Natural killer cell treated with Interleukin-12 subunit alpha and Interleukin-12 subunit beta and Interleukin-15 and Interleukin-18, amount 100 ng/mL, for 72 hours (primary cell): ENCODE measurements around the gene ZSWIM5. TPM values are rescaled to one million over a fixed set of nuclear protein-coding genes. Genes with fewer than 3 reads are reported as not detected.

Source experiments
- ATAC-seq, 2 donors: fragments of 150-1000 bp; cut with Tn5 transposase in 1 of 2; sonication (Bioruptor Pico), chemical (Tn5 transposase) in 1 of 2; 2 replicates each; pipeline ENCODE4 v1.10.0; 2021
- DNase-seq: peaks from one replicate; pipeline ENCODE4 v3.0.0; 2022; ENCODE audit warnings: low spot score
- H3K27ac Mint-ChIP-seq, 2 donors: 1 replicate in 1 of 2; 2 replicates in 1 of 2; pipeline ENCODE4 v1.8.0; 2022; ENCODE audit warnings: mixed read lengths in 2 of 2, mild to moderate bottlenecking in 1 of 2, moderate library complexity in 1 of 2
- H3K27me3 Mint-ChIP-seq, 2 donors: 1 replicate in 1 of 2; 2 replicates in 1 of 2; pipeline ENCODE4 v1.8.0; 2022; ENCODE audit warnings: mixed read lengths in 2 of 2
- H3K36me3 Mint-ChIP-seq: one replicate; pipeline ENCODE4 v1.8.0; 2022; ENCODE audit warnings: mixed read lengths
- H3K4me1 Mint-ChIP-seq, 2 donors: 1 replicate in 1 of 2; 2 replicates in 1 of 2; pipeline ENCODE4 v1.8.0; 2022; ENCODE audit warnings: low read depth in 2 of 2, mixed read lengths in 2 of 2, mild to moderate bottlenecking in 1 of 2
- H3K4me3 Mint-ChIP-seq: one replicate; pipeline ENCODE4 v1.8.0; 2022; ENCODE audit warnings: mixed read lengths
- H3K9me3 Mint-ChIP-seq: 2 replicates; pipeline ENCODE4 v1.8.0; 2022; ENCODE audit warnings: mixed read lengths
- total RNA-seq, 2 donors: library from RNA; stranded (reverse); gene quantifications; one replicate each; pipeline ENCODE4 v1.2.3, GENCODE V29; 2022

Gene ZSWIM5
- total RNA-seq, 2 donors from 2014 or later, result 1.0 to 1.4 TPM

GRCh38 chr1:45038240-45038639, 168.2 kb downstream of the ZSWIM5 start:
- Mint-ChIP-seq H3K27ac (no peak overlapping the region), H3K4me3 (no peak overlapping the region), H3K4me1 (no peaks in the 10 kb centered on the region), H3K9me3 (no peaks in the 10 kb centered on the region), H3K36me3 (no peaks in the 10 kb centered on the region), H3K27me3 (no peaks in the 10 kb centered on the region)
- ATAC-seq (no peak), DNase-seq (no peak)

GRCh38 chr1:45037456-45037855, 168.9 kb downstream of the ZSWIM5 start:
- DNase-seq (no peak), ATAC-seq (no peak)
- H3K4me3 Mint-ChIP-seq, result no peak overlapping the region
- no peaks in the 10 kb centered on the region for H3K36me3 Mint-ChIP-seq
- H3K27ac Mint-ChIP-seq, result no peak overlapping the region
- no peaks in the 10 kb centered on the region for H3K27me3 Mint-ChIP-seq
- no peaks in the 10 kb centered on the region for H3K9me3 Mint-ChIP-seq
- H3K4me1 Mint-ChIP-seq, result no peaks in the 10 kb centered on the region

GRCh38 chr1:45035631-45036301, 170.6 kb downstream of the ZSWIM5 start:
- H3K4me1 Mint-ChIP-seq, result no peaks in the 10 kb centered on the region
- no peak overlapping the region for H3K4me3 Mint-ChIP-seq
- no peaks in the 10 kb centered on the region for H3K9me3 Mint-ChIP-seq
- DNase-seq (no peak), ATAC-seq (no peak)
- H3K27me3 Mint-ChIP-seq, result no peaks in the 10 kb centered on the region
- no peak overlapping the region for H3K27ac Mint-ChIP-seq
- no peaks in the 10 kb centered on the region for H3K36me3 Mint-ChIP-seq

- Mint-ChIP-seq H3K9me3 (no peaks in the 10 kb centered on the region), H3K36me3 (no peaks in the 10 kb centered on the region), H3K4me3 (no peak overlapping the region), H3K27ac (no peak overlapping the region), H3K27me3 (no peaks in the 10 kb centered on the region), H3K4me1 (no peaks in the 10 kb centered on the region)
- ATAC-seq (no peak), DNase-seq (no peak)
Observed at GRCh38 chr1:45033356-45033755, 173.0 kb downstream of the ZSWIM5 start.

- Mint-ChIP-seq H3K4me1 (no peaks in the 10 kb centered on the region), H3K27ac (no peak overlapping the region), H3K9me3 (no peaks in the 10 kb centered on the region), H3K36me3 (no peaks in the 10 kb centered on the region), H3K4me3 (no peak overlapping the region), H3K27me3 (no peaks in the 10 kb centered on the region)
- ATAC-seq (no peak), DNase-seq (no peak)
Observed at GRCh38 chr1:45032837-45033236, 173.6 kb downstream of the ZSWIM5 start.

- DNase-seq, result no peak
- Mint-ChIP-seq H3K36me3 (no peaks in the 10 kb centered on the region), H3K27ac (no peak overlapping the region), H3K4me1 (peaks cover 3 to 7% of the 10 kb centered on the region in 2 donors), H3K27me3 (no peaks in the 10 kb centered on the region), H3K9me3 (no peaks in the 10 kb centered on the region), H3K4me3 (no peak overlapping the region)
- no peak for ATAC-seq
Observed at GRCh38 chr1:45026446-45026845, 180.0 kb downstream of the ZSWIM5 start.

GRCh38 chr1:45023663-45024062, 182.7 kb downstream of the ZSWIM5 start:
- H3K4me1 Mint-ChIP-seq, result peaks cover 3 to 7% of the 10 kb centered on the region in 2 donors
- DNase-seq (no peak), ATAC-seq (no peak)
- H3K9me3 Mint-ChIP-seq, result no peaks in the 10 kb centered on the region
- no peaks in the 10 kb centered on the region for H3K36me3 Mint-ChIP-seq
- no peak overlapping the region for H3K4me3 Mint-ChIP-seq
- no peaks in the 10 kb centered on the region for H3K27me3 Mint-ChIP-seq
- no peak overlapping the region for H3K27ac Mint-ChIP-seq

- H3K27ac Mint-ChIP-seq, result no peak overlapping the region
- no peaks in the 10 kb centered on the region for H3K9me3 Mint-ChIP-seq
- H3K27me3 Mint-ChIP-seq, result no peaks in the 10 kb centered on the region
- H3K4me1 Mint-ChIP-seq, result peaks cover 9 to 11% of the 10 kb centered on the region in 2 donors
- no peak overlapping the region for H3K4me3 Mint-ChIP-seq
- DNase-seq, result no peak
- peak; percentile 68 to 73 for ATAC-seq
- no peaks in the 10 kb centered on the region for H3K36me3 Mint-ChIP-seq
Observed at GRCh38 chr1:45018599-45019230, 187.7 kb downstream of the ZSWIM5 start.

- Mint-ChIP-seq H3K36me3 (no peaks in the 10 kb centered on the region), H3K4me3 (no peak overlapping the region), H3K4me1 (peaks cover 15 to 17% of the 10 kb centered on the region in 2 donors), H3K27me3 (no peaks in the 10 kb centered on the region), H3K9me3 (no peaks in the 10 kb centered on the region), H3K27ac (no peak overlapping the region)
- DNase-seq (no peak), ATAC-seq (no peak)
Observed at GRCh38 chr1:45016767-45017166, 189.6 kb downstream of the ZSWIM5 start.

- DNase-seq, result no peak
- H3K27me3 Mint-ChIP-seq, result no peaks in the 10 kb centered on the region
- H3K27ac Mint-ChIP-seq, result no peak overlapping the region
- H3K4me1 Mint-ChIP-seq, result peaks cover 20 to 23% of the 10 kb centered on the region in 2 donors
- H3K36me3 Mint-ChIP-seq, result no peaks in the 10 kb centered on the region
- ATAC-seq, result no peak
- H3K4me3 Mint-ChIP-seq, result no peak overlapping the region
- no peaks in the 10 kb centered on the region for H3K9me3 Mint-ChIP-seq
Observed at GRCh38 chr1:45016090-45016697, 190.2 kb downstream of the ZSWIM5 start.

- DNase-seq (no peak), ATAC-seq (no peak)
- Mint-ChIP-seq H3K9me3 (no peaks in the 10 kb centered on the region), H3K27ac (no peak overlapping the region), H3K36me3 (no peaks in the 10 kb centered on the region), H3K27me3 (no peaks in the 10 kb centered on the region), H3K4me3 (no peak overlapping the region), H3K4me1 (peaks cover 22 to 24% of the 10 kb centered on the region in 2 donors)
Observed at GRCh38 chr1:45015683-45016082, 190.7 kb downstream of the ZSWIM5 start.

GRCh38 chr1:45014321-45015028, 191.9 kb downstream of the ZSWIM5 start:
- peak overlapping the region; percentile 13 to 20 for H3K27ac Mint-ChIP-seq
- H3K27me3 Mint-ChIP-seq, result no peaks in the 10 kb centered on the region
- H3K9me3 Mint-ChIP-seq, result no peaks in the 10 kb centered on the region
- H3K4me3 Mint-ChIP-seq, result peak overlapping the region; percentile 87
- no peaks in the 10 kb centered on the region for H3K36me3 Mint-ChIP-seq
- peak in 1 of 2 donors; percentile 15 for ATAC-seq
- H3K4me1 Mint-ChIP-seq, result peaks cover 32 to 34% of the 10 kb centered on the region in 2 donors
- DNase-seq, result peak; percentile 82

- H3K36me3 Mint-ChIP-seq, result peaks cover 4% of the 10 kb centered on the region
- peak overlapping the region; percentile 87 for H3K4me3 Mint-ChIP-seq
Observed at GRCh38 chr1:45013551-45014209, 192.7 kb downstream of the ZSWIM5 start.

More at GRCh38 chr1:45013551-45014209, 192.7 kb downstream of the ZSWIM5 start:
- DNase-seq, result no peak
- no peak for ATAC-seq
- no peaks in the 10 kb centered on the region for H3K27me3 Mint-ChIP-seq
- H3K27ac Mint-ChIP-seq, result peak overlapping the region; percentile 13 to 89
- peaks cover 38 to 42% of the 10 kb centered on the region in 2 donors for H3K4me1 Mint-ChIP-seq
- H3K9me3 Mint-ChIP-seq, result no peaks in the 10 kb centered on the region
